Measurements from ENCODE around the gene POLE3.

DNA sequence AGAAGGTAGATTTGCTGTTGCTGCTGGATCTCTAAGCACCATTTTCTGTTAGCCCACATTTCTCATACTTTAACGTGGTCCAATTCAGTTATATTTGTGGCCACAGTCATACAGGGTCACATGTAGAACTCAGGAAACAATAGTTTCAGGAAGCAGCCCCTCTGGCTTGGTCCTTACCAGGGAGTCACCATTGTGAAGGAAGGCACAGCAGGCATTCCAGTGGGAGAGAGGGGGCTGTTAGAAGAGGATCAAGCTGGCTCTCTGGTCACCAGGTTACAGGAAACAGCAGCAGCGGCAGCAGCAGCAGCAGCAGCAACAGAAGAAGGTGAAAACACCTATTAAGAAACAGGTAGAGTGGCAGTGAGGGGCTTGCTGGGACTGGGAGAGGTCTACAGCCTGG is 14.6 kb upstream of the POLE3 start:
- TF ChIP-seq POLR2A (IDR thresholded peaks at IDR 0.05; ENCODE audit: low read length) (no peak), GATA1 (IDR thresholded peaks at IDR 0.05; ENCODE audit: low read depth, low read length) (no peak)

All from erythroblast (primary cell).